NCI-H2107 treated with DMSO at 0.1 percent for 48 hours (cell line): ENCODE data around the gene PPP2R2D.

Experiments used
- DNase-seq: peaks from one replicate; lab custom pipeline; 2025; ENCODE audit not compliant: unreplicated experiment; lab: John Stamatoyannopoulos, UW

PPP2R2D gene

DNA sequence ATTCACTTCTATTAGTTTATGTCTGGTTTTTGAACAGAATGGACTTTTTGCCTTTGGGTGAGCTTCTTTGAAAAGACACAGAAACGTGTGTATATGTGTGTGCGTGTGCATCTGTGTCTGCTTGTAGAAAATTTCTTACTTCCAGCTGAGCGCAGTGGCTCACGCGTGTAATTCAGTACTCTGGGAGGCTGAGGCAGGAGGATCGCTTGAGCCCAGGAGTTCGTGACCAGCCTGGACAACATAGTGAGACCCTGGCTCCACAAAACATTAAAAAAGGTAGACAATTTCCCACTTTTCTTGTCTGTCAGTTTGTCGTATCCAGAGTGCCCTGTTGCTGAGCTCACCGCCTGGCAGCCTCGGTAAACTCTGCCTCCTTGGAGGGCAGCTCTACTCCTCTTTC is 25.4 kb downstream of the PPP2R2D start:
- no peak for DNase-seq

GRCh38 chr10:131926743-131927595 is 26.2 kb downstream of the PPP2R2D start:
- no peak for DNase-seq

- no peak for DNase-seq
Observed at GRCh38 chr10:131928248-131929095, 27.7 kb downstream of the PPP2R2D start.

DNA sequence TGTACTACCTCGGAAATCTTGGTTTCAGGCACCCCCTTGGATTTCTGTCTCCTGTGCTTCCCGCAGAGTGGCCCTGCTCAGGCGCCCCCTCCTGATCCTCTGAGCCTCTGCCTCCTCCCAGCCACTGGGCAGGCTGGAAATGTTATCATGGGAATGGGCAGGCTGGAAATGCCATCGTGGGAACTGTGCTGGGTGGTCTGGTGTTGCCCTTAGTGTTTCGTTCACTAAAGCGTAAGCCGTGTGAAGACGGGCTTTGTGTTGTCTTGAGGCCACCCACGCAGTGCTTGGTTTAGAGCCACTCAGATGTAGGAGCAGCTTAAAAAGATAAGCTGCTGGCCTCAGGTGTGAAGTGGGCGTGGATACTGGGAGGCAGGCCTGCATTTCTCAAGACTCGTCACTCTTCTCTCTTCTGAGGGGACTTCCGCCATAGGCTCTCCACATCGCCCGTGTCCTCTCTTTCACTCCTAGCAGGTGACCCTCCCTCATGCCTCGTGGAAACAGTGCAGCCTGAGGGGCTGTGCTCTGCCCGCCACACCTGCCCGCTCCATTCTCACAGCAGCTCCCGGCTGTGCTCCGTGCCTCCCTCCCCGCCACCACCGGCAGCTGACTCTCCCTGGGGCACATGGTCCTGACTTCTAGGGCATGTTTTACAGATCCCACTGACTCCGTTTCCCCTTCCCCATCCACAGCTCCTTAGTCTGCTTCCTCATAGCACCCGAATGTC is 28.5 kb downstream of the PPP2R2D start:
- DNase-seq, result no peak

DNA sequence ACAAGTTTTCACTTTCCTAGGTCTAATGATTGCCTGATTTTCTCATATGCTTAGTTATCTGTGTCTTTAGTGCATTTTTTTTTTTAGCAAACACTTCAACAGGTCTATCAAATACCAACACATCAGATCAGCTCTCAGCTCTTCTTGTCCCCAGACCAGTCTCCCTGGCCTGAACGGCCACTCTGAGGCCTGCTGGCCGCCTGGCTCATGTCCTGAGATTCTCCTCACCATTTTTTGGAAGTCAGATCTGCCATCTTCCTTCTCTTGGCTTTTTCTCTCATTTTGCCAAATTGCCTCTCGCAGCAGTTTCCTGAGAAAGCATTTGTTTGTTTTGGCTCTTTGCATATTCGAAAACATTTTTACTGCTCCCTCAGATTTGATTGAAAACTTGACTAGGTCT is 29.3 kb downstream of the PPP2R2D start:
- no peak for DNase-seq

GRCh38 chr10:131930586-131931330 is 29.9 kb downstream of the PPP2R2D start:
- DNase-seq, result no peak

DNA sequence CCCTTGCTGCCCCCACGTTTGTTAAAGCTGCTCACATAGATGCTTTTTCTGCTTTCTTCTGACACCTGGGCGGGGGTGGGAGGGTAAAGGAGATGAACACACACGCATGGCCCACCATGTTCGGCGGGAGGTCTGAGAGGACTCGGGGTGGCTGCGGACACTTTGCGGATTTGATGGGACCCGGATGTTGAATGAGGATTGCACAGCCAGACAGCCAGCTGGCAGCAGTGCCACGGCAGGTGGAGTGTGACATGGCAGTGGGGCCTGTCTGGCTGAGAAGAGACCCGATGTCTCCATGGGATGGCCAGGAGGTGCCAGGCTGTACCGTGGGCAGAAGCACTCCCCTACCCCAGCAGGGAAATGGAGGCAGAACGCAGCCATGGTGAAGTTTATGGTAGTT is 31.2 kb downstream of the PPP2R2D start:
- DNase-seq, result no peak

- DNase-seq, result no peak
Observed at GRCh38 chr10:131933016-131933695, 32.3 kb downstream of the PPP2R2D start.

GRCh38 chr10:131933696-131934086 is 32.9 kb downstream of the PPP2R2D start:
- DNase-seq, result no peak

DNA sequence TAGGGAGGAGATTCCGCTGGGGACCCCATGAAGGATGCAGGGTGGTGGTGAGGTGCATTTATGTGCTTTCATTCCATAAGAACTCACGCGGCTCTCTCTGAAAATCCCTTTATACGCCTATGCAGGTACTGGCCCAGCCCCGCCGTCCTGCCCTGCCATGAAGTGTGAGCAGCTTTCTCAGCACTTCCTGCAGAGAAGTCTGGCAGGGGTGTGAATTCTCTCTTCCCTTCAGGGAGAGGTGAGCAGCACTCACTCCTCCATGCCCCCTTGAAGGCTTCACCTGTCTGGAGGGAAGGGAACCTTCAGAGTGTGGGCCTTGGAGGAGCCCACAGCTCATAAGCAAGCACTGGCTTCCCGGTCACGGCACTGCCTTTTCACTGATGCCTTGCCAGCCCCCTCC is 34.0 kb downstream of the PPP2R2D start:
- DNase-seq, result no peak

- DNase-seq, result no peak
Observed at GRCh38 chr10:131935260-131935659, 34.5 kb downstream of the PPP2R2D start.

DNA sequence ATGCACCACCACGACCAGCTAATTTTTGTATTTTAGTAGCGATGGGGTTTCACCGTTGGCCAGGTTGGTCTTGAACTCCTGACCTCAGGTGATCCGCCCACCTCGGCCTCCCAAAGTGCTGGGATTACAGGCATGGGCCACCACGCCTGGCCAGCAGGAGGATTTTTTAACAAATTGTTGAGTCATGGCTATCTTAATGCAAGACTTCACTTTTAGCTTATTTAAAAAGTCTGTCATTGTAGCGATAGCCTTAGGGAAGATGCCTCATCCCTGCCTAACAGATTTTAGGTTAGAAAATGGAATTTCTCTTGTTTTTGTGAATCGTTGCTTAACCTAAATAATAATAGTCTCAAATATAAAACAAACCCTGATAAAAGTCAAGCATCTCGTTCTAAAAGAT is 35.5 kb downstream of the PPP2R2D start:
- no peak for DNase-seq

DNA sequence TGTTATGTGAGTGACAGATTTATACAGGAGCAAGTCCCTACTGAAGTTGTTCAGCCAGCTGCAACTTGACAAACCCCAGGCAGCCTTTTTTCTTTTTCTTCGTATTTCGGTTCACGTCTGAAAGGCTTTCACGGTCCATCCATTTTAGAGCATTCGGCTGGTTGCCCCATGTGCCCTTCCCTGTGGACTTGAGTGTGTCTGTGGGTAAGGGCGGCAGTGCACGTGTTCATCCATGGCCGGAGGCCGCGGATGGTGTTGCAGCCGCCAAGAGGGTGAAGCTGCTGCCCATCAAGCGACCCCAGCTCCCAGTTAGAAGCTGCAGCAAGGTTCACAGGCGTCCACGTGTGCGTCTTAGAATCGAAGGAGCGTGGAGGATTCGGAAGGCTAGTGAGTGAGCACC is 35.9 kb downstream of the PPP2R2D start:
- DNase-seq, result no peak

- no peak for DNase-seq
Observed at GRCh38 chr10:131937836-131938235, 37.0 kb downstream of the PPP2R2D start.

- no peak for DNase-seq
Observed at GRCh38 chr10:131938681-131939080, 37.9 kb downstream of the PPP2R2D start.

DNA sequence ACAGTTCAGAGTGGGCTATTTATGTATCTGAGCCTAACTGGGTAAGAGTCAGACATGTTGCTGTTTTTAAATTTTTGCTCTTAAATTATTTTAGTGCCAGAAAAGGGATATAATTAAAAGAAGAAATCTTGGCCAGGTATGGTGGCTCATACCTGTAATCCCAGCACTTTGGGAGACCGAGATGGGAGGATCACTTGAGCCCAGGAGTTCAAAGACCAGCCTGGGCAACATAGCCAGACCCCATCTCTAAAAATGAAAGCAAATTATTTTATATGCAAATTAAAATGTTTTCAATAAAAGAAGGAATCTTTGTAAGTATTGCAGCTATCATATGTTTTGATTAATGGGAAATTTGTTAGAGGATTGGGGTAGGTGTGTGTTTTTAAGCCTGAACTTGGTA is 41.6 kb downstream of the PPP2R2D start:
- DNase-seq, result no peak

GRCh38 chr10:131943021-131943814 is 42.4 kb downstream of the PPP2R2D start:
- no peak for DNase-seq

DNA sequence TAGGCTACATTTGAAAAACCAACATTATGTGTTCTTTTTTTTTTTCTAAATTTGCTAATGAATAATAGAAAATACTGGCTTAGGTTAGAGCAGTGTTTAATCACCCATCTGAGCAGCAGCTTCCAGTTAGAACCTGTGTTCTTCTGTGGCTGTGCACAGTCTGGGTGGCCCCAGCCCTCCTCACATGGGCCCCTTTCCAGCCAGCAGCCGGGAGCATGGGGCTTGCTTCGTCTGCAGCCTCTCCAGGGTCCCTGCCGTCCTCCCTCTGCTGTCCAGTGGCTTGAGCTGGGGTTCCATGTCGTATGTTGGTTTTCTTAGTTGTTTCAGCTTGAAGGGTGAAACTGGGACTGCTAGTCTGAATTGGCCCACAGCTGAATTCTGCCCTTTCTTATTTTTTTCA is 43.6 kb downstream of the PPP2R2D start:
- no peak for DNase-seq

GRCh38 chr10:131944976-131945695 is 44.3 kb downstream of the PPP2R2D start:
- DNase-seq, result no peak
